ENCODE results near the gene GAS6.
A peak's percentile ranks its signal among the peaks of the same experiment; 100 is the strongest.

Gene GAS6

GRCh38 chr13:113886561-113887112, 22.8 kb upstream of the GAS6 start:
- no peak for DNase-seq

GRCh38 chr13:113884821-113885220, 20.9 kb upstream of the GAS6 start:
- DNase-seq = no peak

GRCh38 chr13:113883921-113884804, 20.3 kb upstream of the GAS6 start:
- DNase-seq = no peak

- no peak for DNase-seq
Measured at GRCh38 chr13:113883314-113883811, 19.5 kb upstream of the GAS6 start.

- DNase-seq = no peak
Measured at GRCh38 chr13:113882716-113883115, 18.8 kb upstream of the GAS6 start.

- peak; percentile 64 for DNase-seq
Measured at GRCh38 chr13:113882267-113882630, 18.4 kb upstream of the GAS6 start.

GRCh38 chr13:113881614-113882266, 17.9 kb upstream of the GAS6 start:
- no peak for DNase-seq

GRCh38 chr13:113880651-113881611, 17.1 kb upstream of the GAS6 start:
- DNase-seq = peak; percentile 97

GRCh38 chr13:113879494-113880360, 15.9 kb upstream of the GAS6 start:
- DNase-seq = peak; percentile 93

GRCh38 chr13:113879017-113879416, 15.1 kb upstream of the GAS6 start:
- peak; percentile 81 for DNase-seq

GRCh38 chr13:113877149-113877990, 13.5 kb upstream of the GAS6 start:
- DNase-seq = no peak

GRCh38 chr13:113876346-113877148, 12.7 kb upstream of the GAS6 start:
- no peak for DNase-seq

GRCh38 chr13:113875837-113876281, 12.0 kb upstream of the GAS6 start:
- DNase-seq = no peak

- DNase-seq = no peak
Measured at GRCh38 chr13:113875429-113875815, 11.5 kb upstream of the GAS6 start.

GRCh38 chr13:113874579-113875428, 10.9 kb upstream of the GAS6 start:
- no peak for DNase-seq

- no peak for DNase-seq
Measured at GRCh38 chr13:113874177-113874576, 10.3 kb upstream of the GAS6 start.

- no peak for DNase-seq
Measured at GRCh38 chr13:113869263-113869662, 5.4 kb upstream of the GAS6 start.

- peak; percentile 3 for DNase-seq
Measured at GRCh38 chr13:113867913-113868312, 4.0 kb upstream of the GAS6 start.

- no peak for DNase-seq
Measured at GRCh38 chr13:113865427-113865826, 1.6 kb upstream of the GAS6 start.

Data from RPMI8226 (cell line).